Measurements from ENCODE around the gene RHOU. TPM values are rescaled to one million over a fixed set of nuclear protein-coding genes. Genes with fewer than 3 reads are reported as not detected.

Gene RHOU
- polyA plus RNA-seq, 1 experiment: 1.6 TPM

DNA sequence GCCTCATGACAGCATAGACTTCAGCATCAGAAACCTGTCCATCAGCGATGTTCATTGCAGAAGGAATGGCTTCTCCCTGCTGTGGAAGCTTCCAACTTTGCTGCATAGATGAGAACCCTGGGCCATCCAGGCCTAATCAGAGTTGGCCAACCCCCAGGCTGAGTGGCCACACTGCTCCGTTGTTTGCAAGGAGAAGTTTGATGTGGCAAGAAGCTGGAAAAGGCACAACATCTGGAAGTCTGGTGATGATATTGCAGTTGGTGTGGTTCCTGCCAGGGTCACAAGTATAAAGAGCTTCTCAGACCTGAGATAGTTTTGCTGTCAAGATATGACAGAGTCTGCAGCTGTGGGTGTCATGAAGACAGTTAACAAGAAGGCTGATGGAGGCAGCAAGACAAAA is 41.2 kb downstream of the RHOU start:
- no peak for DNase-seq (ENCODE audit: low read depth, low spot score)
- POLR2A ChIA-PET: no interaction called here

DNA sequence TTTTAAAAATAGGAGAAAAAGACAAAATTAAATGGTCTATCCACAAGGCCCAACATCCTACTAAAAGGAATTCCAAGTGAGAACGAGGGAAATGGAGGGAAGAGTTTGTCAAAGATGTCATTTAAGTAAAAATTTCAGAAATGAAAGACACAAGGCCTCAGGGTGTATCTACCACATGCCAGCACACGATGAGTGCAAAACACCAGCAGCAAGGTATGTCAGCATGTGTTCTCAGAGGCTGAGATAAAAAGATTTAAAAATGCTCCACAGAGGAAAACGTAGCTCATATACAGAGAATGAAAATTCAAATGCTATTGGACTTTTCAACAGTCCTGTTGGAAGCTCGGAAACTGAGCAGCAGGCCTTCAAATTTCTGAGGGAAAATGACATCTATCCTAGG is 42.0 kb downstream of the RHOU start:
- Histone ChIP-seq H3K27ac (ENCODE audit: low read depth, low read length) (no peak overlapping the region), H3K4me3 (ENCODE audit: low read depth, low read length) (no peak overlapping the region), H3K27me3 (ENCODE audit: control insufficient read depth, insufficient read depth, low read length) (peaks cover 5% of the 10 kb centered on the region), H3K9me3 (ENCODE audit: control insufficient read depth, insufficient read depth, low read length) (no peaks in the 10 kb centered on the region; the same call in 1 of the 2 replicates)
- DNase-seq (ENCODE audit: low read depth, low spot score): no peak
- CTCF ChIA-PET: no interaction called here
- TF ChIP-seq, protein P1, sequence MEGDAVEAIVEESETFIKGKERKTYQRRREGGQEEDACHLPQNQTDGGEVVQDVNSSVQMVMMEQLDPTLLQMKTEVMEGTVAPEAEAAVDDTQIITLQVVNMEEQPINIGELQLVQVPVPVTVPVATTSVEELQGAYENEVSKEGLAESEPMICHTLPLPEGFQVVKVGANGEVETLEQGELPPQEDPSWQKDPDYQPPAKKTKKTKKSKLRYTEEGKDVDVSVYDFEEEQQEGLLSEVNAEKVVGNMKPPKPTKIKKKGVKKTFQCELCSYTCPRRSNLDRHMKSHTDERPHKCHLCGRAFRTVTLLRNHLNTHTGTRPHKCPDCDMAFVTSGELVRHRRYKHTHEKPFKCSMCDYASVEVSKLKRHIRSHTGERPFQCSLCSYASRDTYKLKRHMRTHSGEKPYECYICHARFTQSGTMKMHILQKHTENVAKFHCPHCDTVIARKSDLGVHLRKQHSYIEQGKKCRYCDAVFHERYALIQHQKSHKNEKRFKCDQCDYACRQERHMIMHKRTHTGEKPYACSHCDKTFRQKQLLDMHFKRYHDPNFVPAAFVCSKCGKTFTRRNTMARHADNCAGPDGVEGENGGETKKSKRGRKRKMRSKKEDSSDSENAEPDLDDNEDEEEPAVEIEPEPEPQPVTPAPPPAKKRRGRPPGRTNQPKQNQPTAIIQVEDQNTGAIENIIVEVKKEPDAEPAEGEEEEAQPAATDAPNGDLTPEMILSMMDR (IDR thresholded peaks at IDR 0.05; ENCODE audit: low read depth, low read length): no peak
- POLR2A ChIA-PET: no interaction called here

More for the DNA sequence above, 41.2 kb downstream of the RHOU start:
- CTCF ChIA-PET: no interaction called here
- TF ChIP-seq, protein P1 (IDR thresholded peaks at IDR 0.05; ENCODE audit: low read depth, low read length): no peak
- Histone ChIP-seq H3K27me3 (ENCODE audit: control insufficient read depth, insufficient read depth, low read length) (peaks cover 5% of the 10 kb centered on the region), H3K4me3 (ENCODE audit: low read depth, low read length) (no peak overlapping the region), H3K9me3 (ENCODE audit: control insufficient read depth, insufficient read depth, low read length) (no peaks in the 10 kb centered on the region), H3K27ac (ENCODE audit: low read depth, low read length) (no peak overlapping the region)

DNA sequence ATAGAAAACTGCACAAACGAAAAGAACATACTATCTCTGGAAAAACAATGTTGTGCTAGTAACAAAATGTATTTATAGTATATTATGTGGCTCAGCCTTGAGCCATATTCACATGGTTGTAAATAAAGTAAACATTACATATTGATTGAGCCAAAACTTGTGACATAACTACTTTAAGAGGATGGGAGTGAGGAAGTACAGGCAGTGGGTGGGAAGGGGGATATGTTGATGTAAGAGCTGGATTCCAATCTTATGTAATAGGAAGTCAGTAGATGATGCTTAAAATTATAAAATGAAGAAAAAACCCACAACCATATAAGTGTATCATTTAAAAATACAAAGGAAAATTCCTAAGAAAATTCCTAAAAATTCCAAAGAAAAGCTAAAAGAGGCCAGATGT is 42.7 kb downstream of the RHOU start:
- TF ChIP-seq, protein P1 (IDR thresholded peaks at IDR 0.05; ENCODE audit: low read depth, low read length): no peak
- Histone ChIP-seq H3K27me3 (ENCODE audit: control insufficient read depth, insufficient read depth, low read length) (peaks cover 5% of the 10 kb centered on the region), H3K4me3 (ENCODE audit: low read depth, low read length) (no peak overlapping the region), H3K9me3 (ENCODE audit: control insufficient read depth, insufficient read depth, low read length) (no peaks in the 10 kb centered on the region; the same call in 1 of the 2 replicates), H3K27ac (ENCODE audit: low read depth, low read length) (no peak overlapping the region)
- POLR2A ChIA-PET: no interaction called here
- CTCF ChIA-PET: no interaction called here
- no peak for DNase-seq (ENCODE audit: low read depth, low spot score)

DNA sequence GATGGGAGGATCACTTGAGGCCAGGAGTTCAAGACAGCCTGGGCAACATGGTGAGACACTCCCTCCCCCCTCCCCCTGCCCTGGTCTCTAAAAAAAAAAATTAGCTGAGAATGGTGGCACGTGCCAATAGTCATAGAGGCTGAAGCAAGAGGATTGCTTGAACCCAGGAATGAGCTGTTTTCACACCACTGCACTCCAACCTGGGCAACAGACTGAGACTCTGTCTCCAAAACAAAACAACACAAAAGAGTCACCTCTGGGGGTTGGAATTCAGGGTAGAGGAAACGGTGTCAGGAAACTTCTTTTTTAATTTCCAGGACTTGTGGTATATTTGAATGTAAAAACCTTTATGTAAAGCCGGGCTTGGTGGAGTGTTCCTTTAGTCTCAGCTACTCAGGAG is 43.2 kb downstream of the RHOU start:
- Histone ChIP-seq H3K9me3 (ENCODE audit: control insufficient read depth, insufficient read depth, low read length) (no peaks in the 10 kb centered on the region; the same call in 1 of the 2 replicates), H3K27ac (ENCODE audit: low read depth, low read length) (no peak overlapping the region), H3K27me3 (ENCODE audit: control insufficient read depth, insufficient read depth, low read length) (peaks cover 5% of the 10 kb centered on the region), H3K4me3 (ENCODE audit: low read depth, low read length) (no peak overlapping the region)
- no peak for DNase-seq (ENCODE audit: low read depth, low spot score)
- ChIA-PET CTCF (no interaction called here), POLR2A (no interaction called here)
- TF ChIP-seq, protein P1 (IDR thresholded peaks at IDR 0.05; ENCODE audit: low read depth, low read length): no peak

DNA sequence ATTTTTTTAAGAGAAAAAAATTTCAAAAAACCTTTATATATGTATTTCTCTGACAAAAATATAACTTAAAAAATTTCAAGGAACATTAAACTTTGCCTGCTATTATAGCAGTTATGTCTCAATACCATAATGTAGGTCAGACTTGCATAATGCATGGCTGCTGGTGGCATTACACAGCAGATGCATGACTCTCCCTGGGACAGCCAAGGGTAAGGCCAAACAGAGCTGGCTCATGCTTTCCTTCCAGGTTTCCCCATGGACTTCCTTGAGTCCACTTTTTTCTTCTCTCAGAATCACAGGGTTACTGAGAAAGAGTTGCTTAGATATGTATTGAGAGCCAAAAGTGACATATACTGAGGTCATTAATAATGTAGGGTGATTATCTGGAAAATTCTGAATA is 43.7 kb downstream of the RHOU start:
- POLR2A ChIA-PET: no interaction called here
- CTCF ChIA-PET: interaction anchor here (0.9 kb wide), 1 partner anchor 44 kb away, joined by 3 read pairs; the partner anchor contains the start of gene RHOU
- no peak overlapping the region for H3K27ac ChIP-seq (ENCODE audit: low read depth, low read length)
- TF ChIP-seq, protein P1 (IDR thresholded peaks at IDR 0.05; ENCODE audit: low read depth, low read length): no peak
- H3K9me3 ChIP-seq (ENCODE audit: control insufficient read depth, insufficient read depth, low read length): no peaks in the 10 kb centered on the region; the same call in 1 of the 2 replicates
- H3K4me3 ChIP-seq (ENCODE audit: low read depth, low read length): no peak overlapping the region
- DNase-seq (ENCODE audit: low read depth, low spot score): no peak
- peaks cover 5% of the 10 kb centered on the region for H3K27me3 ChIP-seq (ENCODE audit: control insufficient read depth, insufficient read depth, low read length)

Data from AG04450 (cell line).